Activated CD4-positive, alpha-beta T cell treated with anti-CD3 and anti-CD28 coated beads, Interleukin-2, amount 50 U/mL, for 48 hours (primary cell): Measurements from ENCODE around the gene PPM1F.
"Not testable (repeated sequence)": the region's sequence is repeated elsewhere in the genome, so short reads cannot be mapped to it uniquely, and the experiment has no call there.

ENCODE experiments used
- DNase-seq, 2 experiments: peaks; one replicate each; pipeline ENCODE4 v3.0.0-alpha.2; 2020

The PPM1F gene

DNA sequence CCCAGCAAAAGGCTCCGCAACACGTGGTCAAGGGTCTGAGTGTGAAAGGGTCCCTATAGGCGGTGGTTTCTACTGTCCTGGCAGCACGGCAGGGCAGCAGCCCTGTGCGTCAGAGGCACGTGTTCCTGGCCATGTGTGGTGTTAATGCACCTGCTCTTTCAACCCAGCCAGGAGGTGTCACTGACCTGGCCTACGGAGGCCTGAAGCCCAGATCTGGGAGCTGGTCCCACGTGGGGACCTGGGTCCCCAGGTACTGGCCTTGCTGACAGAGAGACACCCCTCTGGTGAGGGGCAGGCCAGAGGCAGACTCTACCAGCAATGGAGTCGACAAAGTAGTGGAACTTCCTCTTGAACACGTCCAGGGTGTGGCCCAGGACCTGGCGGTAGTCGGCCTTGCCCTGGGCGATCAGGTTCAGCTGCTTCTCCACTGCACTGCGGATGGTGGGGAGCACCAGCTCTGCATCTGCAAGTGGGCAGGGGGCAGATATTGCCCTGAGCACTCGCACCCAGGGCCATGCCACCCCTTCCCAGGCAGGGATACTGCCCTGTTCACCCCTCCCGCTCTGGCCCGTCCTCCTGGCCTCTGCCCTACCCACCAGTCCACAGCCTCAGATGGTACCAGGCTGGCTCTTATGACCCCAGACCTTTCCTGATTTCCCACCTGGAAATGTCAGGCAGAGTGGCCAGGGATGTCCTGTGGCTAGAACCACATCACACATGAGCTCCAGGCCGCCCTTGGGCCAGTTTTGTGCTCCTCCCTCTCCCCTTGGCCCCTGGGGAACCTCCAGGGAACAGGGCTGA lies 6.8 kb upstream of the PPM1F start:
- no peak for DNase-seq

DNA sequence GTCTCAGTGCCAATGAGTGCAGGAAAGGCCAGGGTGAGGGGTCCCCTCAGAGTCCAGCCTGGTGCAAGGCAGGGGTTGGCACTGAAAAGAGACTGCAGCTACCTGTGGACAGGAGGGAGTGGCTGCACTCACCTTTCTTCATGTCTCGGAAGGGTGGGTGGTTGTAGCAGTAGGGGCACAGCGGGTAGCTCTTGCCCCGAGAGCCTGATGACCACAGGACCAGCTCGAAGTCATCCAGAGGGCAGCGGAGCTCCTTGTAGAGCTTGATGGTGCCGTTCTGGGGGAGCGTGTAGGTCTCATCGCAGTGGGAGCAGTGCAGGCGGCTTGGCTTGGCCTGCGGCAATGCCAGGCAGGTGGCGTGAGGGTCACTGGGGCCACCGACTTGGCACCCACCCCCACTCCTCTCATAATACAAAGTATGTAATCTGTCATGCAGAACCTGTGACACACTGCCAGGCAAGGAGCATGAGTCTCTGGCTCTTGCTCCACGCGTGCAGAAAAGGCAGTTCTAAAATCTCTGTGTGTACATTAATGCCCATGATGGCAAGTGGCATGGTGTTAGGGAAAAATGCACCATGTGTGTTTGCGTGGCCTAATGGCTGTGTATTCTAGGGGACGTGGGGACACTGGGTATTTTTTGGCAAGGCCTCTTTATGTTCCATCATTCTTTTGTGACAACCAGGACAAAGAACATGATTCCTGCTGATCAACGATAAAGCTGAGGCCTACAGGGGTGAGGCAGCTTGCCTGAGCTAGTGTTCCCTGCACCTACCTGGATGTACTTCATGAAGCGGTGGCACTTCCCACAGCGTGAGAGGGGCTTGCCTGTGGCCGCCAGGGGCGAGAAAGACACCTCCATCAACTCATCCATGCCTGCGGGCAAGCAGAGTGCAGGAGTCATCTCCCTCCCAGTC lies 6.0 kb upstream of the PPM1F start:
- DNase-seq: no peak

DNA sequence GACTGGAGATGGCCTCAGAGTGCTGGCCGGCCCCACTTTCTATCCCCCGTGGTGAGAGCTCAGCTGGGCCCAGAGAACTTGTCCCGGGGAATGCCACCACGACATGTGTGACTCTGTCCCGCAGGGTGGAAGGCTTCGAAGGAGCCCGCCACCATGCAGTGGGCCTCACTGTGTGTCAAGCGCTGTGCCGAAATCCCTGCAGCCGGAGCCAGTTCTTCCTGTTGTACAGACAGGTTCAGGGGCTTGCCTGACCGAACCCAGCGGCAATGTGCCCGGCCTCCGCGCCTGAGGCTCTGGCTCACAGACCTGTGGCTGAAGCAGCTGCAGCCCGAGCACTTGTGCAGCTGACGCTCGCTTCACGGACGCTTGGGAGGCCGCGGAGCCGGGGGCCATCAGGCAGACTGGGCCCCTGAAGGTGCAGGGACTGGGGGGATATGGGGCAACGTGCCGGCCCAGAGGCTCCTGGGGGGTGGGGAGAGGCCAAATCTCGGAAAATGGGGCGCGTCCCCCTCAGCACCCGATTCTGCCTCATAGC lies 650 bp downstream of the PPM1F start:
- DNase-seq: peak; percentile 25 to 26

DNA sequence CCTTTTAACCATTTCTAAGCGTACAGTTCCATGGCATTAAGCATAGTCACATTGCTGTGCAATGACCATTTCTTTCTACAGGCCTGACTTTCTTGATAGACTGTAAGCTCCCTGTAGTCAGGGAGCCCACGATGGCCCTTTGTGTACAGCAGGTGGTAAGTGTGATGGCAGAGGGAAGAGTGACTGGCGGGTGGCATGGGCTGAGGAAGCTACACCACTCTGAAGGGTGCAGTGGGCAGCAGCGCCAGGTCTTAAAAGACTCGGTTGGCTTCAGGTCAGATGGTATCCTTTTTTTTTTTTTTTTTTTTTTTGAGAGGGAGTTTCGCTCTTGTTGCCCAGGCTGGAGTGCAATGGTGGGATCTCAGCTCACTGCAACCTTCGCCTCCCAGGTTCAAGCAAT lies 1.6 kb downstream of the PPM1F start:
- no peak for DNase-seq

DNA sequence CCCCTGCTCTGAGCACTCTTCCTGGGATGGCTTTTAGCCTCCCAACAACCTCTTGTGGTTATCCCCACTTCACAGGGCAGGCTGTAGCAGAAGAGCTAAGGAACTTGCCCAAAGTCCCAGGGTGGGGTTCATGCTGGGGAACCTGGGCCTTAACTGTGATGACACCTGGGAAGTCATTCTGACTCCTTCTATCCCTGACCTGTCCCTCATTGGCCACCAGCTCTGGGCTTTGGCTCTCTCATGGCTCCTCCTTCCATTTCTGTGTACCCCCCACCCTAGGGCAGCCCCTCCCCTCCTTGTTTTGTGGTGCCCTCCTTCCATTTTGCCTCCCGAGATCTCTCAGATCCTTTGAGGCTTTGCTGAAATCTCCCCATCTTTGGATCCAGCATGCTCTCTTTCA lies 2.7 kb downstream of the PPM1F start:
- no peak for DNase-seq

DNA sequence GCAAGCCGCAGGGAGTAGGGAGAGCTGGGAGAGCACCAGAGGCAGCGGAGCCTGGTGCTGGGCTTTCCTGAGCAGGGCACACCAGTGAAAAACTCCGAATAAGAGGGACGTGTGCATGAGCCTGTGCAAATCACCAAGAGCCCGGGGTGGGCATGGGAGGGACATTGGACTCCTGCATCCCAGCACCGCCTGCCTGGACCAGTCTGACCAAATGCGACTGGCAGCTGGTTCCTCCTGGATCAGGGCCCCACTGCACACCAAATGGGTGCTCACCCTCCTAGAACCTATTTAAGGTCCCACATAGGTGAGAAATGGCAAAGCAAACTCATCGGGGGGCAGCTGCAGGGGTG lies 3.1 kb downstream of the PPM1F start:
- no peak for DNase-seq

DNA sequence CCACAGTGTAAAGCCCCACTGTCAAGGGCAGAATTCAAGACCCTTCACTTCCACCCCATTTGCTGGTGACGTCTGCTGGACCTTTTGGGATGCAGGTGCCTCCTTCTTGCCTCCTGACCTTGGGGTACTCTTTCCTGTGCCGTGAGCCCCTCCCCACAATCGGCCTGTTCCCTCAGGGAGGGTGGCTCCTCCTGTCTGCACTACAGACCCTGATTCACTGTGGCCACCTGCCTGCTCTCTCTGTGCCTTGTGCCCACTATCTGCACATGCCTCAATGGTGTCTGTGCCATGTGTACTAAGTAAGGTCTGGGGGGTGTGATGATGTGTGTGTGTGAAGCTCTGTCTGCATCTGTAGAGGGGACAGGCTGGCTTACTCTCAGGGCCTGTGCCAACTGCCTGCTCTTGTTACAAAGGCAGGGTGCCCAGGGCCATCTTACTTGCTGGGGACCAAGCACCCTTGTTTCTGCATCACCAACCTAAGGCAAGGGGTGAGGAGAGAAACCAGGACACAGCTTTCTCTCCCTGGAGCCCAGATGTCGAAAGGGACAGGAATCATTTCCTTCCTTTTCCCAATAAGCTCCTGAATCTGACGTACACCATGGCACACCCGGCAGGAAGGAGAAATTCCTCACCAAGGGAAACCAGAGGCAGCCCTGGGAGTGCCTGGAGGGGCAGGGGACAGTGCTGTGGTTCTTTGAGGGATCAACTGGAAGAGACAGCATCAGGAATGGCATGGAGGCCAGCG lies 3.7 kb downstream of the PPM1F start:
- no peak for DNase-seq

DNA sequence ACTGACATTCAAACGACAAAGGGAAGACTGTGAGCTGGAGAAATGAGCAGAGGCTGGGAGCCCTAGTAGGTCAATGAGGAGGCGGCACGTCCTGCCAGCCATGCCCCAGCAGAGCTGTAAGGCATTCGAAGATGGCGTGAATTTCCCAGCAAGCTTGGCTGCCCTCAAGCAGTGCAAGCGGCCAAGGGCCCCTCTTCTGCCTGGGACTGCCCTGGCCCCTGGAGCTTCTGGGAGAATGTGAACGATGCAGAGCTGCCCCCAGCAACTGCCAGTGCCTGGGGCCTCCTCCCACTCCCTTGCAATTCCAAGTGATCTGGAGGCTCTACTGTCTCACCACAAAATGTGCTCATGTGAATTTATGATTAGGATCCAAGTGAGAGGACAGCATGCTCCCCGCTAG lies 4.3 kb downstream of the PPM1F start:
- no peak for DNase-seq

DNA sequence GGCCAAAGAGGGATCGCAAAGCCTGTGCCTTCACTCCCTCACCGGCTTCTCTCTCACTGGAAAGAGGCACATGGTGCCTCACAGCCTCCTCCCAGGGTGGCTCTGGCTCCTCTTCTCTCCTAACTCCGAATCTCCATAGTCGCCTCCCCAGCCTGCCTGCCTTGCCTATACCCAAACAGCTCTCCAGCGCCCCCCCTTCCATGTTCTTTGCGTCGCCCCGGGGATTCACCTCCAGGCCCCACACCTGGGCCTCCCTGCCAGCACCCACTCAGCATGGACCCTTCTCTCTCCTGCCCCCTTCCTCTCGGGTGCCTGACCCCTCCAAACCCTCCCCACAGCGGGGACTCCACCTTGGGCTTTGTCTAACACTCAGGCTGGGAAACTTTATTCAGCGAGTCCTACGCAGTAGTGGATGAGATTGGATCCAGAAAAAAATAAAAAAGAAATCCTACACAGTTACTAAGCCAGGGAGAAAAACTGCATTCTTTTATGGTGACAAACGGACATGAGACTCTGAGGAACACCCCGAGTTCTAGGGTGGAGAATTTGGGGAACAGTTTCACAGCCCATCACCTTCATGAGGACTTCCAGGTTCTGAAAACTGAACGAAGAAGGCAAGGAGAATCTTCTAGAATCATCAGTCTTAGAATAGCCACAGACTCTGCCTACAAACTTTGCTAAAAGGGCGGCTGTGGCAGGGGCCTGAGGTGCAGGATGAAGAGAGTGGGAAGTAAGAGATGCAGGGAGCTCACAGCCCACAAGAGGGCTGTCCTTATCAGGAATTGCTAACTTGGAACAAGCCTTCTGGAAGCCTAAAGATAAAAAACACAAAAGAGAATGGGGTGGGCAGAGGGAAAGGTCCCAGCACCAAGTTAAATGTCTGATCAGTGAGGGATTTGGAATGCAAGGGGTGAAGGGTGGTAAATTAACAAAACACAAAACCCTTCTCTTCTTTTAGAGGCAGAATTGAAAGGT lies 5.3 kb downstream of the PPM1F start:
- DNase-seq: no peak

DNA sequence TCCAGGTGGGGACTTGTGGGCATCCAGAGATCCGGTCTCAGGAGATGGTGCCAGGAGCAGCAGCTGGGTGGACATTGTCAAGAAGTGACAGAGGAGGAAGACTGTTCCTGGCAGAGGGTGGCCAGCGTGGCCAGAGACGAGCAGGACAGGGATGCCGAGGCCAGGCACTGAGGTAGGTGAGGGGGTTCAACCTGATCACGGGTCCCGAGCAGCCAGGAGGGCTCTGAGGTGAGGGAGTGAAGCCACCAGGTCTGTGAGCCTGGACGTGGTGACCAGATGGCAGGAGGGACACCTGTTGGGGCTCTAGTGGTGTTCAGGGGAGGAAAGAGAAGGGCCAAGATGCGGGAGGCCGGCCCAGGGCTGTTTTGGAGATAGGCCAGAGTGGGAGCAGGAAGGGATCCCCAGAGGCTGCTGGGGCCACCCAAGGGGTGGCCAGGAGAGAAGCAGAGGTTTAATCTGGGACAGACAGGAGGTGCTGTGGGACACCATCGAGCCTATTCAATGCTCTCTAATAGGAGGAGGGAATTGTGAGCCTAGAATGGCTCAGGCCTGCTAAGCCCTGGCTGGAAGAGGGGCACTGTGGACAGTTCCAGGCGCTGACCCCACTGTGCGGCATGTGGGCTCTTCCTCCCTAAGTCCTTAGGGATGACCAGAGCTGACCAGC lies 6.3 kb downstream of the PPM1F start:
- no peak for DNase-seq

DNA sequence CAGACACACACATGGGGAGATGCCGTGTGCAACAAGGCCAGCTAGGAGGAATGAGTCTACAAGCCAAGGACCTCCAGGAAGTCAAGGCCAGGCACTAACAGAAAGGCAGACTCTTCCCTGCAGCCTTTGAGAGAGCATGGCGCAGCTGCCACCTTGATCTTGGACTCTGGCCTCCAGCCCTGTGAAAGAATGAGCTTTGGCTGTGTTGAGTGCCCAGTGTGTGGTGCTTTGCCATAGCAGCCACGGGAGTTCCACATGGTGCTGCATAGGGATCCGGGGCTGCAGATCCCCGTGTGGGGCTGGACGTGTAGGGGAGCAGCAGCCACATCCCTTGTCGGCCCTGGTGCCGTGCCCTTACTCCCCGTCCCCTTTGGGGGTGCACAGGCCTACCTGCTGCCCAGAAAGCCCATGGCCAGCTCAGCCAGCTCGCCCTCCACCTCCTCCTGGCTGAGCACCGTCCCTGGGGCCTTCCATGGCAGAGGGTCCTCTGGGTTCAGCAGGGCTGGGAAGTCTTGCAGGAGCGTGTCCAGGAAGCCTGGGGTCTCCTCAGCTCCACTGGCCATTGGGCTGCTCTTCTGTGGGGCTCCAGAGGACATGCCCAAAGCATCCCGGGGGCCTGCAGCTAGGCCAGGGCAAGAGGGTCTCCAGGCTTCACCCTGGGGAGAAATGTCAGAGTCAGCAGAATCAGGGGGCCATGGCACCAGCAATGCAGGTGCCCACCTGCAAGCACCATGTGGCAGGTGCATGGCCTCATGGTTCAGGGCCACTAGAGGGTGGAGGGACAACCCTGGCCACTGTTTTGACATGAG lies 7.0 kb downstream of the PPM1F start:
- no peak for DNase-seq

DNA sequence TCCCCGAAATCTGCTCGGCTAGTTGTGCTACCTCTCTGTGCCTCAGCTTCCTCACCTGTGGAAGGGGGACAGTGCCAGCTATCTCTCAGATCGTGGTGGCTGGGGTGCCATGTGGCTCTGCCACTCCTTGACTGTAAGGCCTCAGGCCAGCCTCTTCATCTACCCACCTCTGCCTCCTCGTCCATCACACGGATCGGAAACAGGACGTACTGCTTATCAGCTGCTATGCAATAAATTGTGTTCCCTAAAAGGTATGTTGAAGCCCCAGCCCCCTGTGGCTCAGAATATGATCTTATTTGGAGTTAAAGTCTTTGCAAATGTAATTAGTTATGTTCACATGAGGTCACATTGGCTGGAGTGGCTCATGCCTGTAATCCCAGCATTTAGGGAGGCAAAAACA lies 7.8 kb downstream of the PPM1F start:
- DNase-seq: no peak

DNA sequence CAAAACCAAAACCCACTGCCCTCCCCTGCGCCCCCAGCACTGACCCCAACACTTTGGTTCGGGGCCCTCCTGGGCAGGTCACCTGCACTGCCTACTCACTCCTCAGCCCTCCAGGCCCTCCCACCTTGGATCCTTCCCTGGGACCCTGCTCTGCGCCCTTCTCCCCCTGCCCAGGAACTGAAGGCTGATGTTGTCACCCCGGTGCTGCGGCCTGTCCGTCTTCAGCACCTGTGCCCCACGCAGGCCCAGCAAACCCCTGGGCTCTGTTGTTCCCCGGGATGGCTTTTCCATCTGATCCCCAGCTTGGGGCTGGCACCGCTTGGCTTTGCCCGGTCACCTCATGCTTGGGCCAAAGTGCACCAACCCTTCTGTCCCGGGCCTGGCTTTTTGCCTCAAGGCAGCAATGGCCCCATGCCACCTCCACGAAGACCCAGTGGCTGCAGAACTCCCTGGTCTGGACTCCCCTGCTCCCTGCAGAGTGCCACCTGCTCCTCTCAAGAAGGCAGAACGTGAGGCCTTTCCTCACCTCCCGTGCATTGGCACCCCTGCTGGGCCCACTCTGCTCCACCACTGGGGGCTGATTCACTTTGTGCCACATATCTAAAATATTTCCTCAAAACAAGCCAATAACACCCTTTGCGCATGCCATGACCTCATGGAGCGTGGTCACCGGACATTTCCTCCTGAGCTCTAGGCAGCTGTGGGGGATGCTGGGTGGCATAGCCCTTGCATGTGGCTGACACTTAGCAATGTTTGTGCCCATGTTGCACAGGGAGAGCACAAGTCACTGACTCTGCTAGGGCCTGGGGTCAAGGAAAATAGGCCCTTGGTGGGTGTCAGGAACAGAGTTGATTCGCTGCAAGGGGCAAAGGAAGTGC lies 8.8 kb downstream of the PPM1F start:
- DNase-seq: no peak

DNA sequence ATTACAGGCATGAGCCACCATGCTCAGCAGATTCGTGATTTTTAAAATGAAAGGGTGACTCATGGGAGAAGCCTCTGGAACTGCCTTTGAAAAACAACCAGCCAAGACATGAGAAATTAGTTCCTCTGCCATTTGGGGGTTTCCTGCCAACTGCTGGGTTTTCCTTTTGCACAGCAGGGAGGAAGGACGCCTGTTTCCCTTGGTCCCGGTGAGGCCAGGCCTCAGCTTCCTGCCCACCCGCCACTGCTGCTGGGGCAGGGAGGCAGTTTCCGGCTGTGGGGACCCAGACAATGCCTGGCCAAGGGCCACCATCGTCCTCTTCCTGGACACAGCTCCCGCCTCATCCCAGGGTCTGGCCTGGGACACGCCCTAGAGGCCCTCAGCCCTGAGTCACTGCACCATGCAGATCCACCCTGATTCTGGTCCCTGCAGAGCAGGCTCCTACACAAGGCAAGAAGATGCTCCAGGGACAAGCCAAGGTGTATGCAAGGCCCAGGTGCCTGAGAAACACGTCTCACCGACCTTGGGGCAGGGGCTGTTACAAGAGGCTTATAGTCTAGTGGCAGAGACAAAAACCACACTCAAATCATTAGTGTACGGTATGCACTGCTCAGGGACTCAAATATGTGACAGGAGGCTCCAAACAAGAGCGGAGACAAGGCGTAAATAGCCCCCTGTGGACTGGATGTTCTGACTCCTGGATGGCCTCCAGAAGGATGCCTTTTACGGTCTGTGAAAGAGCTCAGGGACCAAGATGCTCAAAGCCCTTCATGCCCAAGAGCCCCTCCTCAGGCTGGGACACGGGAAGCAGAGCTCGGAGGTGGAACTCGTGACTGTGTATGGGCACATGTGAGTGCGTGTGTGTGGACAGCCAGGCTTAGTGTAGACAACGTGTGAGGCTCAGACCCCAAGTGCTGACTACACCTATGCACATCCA lies 10.0 kb downstream of the PPM1F start:
- peak; percentile 26 to 44 for DNase-seq

DNA sequence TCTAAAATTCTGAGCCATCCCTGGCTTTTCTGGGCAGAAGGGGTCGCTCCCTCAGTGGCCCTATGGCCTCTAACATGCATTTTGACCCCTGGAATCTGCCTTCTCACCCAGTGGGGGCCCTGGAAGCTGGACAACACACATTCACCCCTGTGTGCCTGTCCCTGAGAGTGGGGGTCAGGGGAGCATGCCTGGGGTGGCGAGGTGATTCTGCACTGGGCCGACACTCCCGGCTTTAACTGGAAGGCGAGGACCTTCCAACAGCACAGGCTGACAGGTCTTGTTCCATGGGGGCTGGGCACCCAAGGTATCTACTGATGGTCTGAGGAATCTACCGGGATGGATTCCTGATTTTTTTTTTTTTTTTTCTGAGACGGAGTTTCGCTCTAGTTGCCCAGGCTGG lies 10.7 kb downstream of the PPM1F start:
- DNase-seq: no peak

DNA sequence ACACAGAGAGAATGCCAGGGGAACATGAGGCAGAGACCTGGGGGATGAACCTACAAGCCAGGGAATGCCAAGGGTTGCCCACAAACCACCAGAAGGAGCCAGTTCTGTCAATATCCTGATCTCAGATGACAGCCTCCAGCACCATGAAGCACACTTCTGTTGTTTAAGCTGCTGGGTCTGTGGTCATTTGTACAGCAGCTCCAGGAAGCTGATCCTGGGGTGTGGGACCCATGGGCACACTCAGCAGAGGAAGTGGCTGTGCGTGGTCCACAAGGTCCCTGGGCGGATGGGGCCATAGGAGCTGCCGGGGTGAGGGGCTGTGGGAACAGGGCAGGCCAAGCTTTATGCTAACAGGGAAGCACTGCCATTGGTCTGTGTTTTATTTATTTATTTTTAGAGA lies 12.1 kb downstream of the PPM1F start:
- DNase-seq: no peak

DNA sequence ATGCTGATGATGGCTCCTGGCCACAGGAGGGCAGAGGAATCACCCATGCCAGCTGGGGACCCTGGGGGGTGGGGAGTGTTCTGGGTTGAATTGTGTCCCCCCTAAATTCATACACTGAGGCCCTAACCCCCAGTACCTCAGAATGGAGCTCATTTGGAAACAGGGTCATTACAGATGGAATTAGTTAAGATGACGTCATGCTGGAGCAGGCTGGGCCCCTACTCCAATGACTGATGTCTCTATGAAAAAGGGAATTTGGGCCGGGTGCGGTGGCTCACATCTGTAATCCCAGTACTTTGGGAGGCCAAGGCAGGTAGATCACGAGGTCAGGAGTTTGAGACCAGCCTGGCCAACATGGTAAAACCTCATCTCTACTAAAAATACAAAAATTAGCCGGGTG lies 12.7 kb downstream of the PPM1F start:
- not testable (repeated sequence) for DNase-seq

DNA sequence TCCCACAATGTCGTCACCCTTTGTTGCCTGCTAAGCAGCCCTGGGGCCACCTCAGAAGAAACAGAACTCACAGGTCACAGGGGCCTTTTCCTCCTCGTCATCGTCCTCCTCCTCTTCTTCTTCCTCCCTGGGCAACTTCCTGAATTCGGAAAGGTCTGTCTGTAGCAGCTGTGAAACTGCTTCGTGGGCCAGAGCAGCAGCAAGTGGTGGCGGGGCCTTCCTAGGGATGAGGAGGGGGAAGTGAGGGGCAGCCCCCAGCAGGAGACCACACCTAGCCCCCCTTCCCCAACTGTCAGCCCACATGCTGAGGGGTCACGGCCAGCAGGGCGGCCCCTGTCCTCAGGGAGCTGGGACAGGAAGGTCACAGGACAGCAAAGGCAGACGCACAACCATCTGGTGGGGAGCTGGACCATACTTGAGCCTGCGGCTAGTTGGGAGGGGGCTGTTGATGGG lies 13.2 kb downstream of the PPM1F start:
- no peak for DNase-seq
